NOMO-1 treated with DMSO at 0.1 percent for 48 hours (cell line): ENCODE data around the gene SHISA3.

Experiments
- DNase-seq: peaks from one replicate; lab custom pipeline; 2025; ENCODE audit not compliant: unreplicated experiment; lab: John Stamatoyannopoulos, UW

SHISA3 gene

GRCh38 chr4:42391355-42391664, 6.0 kb upstream of the SHISA3 start:
- DNase-seq, result no peak

DNA sequence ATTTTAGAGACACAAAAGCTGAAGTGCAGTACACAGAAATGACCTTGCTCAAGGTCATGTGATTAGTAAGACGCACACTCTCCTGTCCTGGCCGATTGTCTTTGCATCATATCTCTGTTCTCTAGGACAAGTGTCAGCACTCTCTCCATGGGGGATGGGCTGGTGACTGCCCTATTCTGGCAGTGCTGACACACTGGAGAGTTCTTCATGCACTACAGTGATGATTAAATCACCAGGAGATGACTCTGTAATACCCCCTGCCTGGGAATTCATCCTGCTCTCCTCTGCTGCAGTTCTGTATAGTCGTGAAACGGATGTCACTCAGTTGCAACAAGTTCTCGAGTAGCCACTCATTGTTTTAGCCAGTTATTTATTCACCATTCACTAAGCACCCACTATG, 5.3 kb upstream of the SHISA3 start:
- no peak for DNase-seq

GRCh38 chr4:42392436-42392835, 4.9 kb upstream of the SHISA3 start:
- DNase-seq, result no peak

DNA sequence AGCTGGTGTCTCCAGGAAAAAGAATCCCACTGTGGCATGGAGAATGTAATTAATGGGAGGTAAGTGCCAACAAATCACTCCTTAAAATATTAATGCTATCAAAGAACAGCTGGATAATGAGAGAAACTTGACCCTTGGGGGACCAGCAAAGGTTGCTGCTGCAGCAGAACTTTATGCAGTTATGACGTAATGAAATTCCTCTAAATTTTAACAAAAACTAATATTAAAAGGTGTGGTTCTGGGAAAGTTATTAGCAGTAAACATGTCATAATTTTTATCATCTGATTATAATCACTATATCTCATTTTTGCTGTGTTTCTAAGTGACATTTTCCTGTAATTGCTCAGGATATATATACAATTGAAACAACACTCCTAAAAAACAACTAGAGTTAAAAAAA, 1.7 kb upstream of the SHISA3 start:
- DNase-seq, result no peak

DNA sequence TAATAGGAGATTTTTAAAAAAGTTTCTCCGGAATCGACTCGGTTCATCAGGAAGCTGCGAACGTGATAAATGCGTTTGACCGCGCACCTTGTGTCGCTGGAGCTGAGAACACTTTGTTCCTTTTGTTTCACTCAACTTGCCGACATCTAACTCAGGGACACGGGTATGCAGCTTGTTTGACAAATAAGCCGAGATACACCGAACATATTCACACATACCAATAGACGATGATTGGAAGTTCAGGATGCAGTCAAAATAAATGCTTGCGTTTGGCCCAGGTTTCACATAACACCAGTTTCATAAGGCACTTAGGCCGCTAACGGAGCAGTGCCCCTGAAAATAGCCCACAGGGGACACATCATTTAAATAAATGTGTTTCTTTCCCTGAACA, 932 bp upstream of the SHISA3 start:
- no peak for DNase-seq

DNA sequence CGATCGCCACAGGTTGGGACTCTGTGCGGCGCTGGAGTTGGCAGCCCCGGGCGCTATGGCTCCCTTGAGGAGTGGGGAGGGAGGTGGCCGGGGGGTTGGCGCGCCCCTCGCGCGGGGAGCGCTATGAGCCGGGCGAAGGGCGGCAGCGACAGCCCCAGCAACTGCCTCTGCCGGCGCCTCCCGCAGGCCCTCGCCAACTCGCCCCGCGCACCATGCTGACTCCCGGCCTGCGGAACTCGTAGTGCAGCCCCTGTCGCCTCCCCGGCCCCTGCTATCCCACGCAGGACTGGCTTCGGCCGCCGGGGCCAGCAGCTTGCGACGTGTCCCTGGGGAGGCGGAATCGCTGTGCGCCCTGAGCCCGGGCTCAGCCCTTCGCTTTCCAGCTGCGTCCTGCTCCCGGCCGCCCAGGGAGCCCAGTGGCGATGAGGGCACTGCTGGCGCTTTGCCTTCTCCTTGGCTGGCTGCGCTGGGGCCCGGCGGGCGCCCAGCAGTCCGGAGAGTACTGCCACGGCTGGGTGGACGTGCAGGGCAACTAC, 415 bp downstream of the SHISA3 start:
- DNase-seq, result no peak

- no peak for DNase-seq
Observed at GRCh38 chr4:42398171-42398870, 1.0 kb downstream of the SHISA3 start.

GRCh38 chr4:42398871-42399331, 1.6 kb downstream of the SHISA3 start:
- no peak for DNase-seq

DNA sequence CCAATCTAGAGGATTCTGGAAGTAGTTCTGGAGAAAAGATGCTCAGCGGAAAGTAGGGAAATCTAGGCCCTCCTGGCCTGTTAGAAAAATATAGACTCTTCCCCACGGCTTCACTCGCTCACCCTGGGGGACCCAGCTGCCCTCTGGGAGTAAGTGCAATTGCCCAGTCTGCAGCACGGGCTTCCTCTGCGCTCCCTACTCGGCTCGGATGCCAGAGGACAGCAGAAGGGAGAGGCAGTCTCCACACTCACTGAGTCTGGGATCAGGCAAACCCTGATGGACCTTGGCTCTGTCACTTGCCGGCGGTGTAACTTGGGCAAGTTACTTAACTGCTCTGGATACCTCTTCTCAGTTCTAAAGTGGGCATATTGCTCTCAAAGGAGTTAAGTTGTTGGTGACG, 2.1 kb downstream of the SHISA3 start:
- no peak for DNase-seq

- DNase-seq, result no peak
Observed at GRCh38 chr4:42401171-42401570, 3.9 kb downstream of the SHISA3 start.

GRCh38 chr4:42404001-42404400, 6.7 kb downstream of the SHISA3 start:
- DNase-seq, result no peak

- DNase-seq, result no peak
Observed at GRCh38 chr4:42410446-42410845, 13.2 kb downstream of the SHISA3 start.

DNA sequence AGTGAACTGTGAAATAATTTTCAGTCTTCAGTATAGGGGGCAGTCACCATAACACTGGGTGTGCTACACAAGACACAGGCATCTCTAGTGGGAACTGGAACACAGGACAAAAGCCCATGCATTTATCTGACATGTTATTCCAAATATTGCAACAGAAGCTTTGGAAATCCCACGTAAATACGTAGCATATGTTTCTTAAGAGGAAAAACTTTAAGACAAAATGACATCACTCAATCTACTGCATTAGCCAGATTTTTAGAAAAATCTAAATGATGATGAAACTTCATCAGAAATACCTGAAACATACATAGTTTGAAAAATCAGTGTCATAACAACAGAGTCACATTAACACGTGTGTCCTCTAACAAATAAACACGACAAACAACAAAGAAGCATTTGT, 14.5 kb downstream of the SHISA3 start:
- no peak for DNase-seq

DNA sequence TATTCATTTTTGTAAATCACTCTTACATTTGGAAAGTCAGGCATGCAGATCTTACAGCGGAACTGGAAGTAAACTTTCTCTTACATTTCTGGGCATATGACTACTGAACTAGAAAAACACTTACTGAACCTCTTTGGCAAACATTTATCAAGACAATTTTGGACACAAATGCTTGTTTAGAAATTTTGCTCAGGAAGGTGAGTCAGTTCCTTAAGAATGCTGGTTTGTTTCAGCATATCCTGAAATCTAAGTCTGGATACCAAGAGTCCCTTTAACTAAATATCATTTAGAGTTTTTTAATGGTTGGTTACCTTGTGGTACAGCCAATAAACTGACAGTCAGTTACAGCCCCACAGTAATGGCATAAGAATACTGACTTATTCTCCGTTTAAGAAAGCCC, 15.0 kb downstream of the SHISA3 start:
- DNase-seq, result no peak

GRCh38 chr4:42415281-42415680, 18.0 kb downstream of the SHISA3 start:
- DNase-seq, result no peak

- no peak for DNase-seq
Observed at GRCh38 chr4:42416017-42416416, 18.7 kb downstream of the SHISA3 start.

DNA sequence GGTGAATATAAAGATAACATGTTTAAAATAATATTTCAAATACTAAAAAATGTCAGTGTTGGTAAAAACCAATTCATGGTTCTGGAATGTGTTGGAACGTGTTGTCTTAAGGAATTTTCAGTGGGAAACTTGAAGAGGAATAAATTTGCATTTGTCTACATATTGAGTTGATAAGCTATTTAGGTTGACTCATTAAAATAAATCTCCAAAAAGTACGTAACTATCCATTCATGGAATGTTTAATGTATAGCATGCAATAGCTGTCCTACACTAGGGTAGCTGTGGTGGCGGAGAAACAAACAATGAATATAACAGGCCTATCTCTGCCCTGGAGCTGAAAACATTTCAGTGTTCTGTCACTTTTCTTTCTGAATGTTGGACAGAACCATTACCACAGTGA, 20.3 kb downstream of the SHISA3 start:
- no peak for DNase-seq

DNA sequence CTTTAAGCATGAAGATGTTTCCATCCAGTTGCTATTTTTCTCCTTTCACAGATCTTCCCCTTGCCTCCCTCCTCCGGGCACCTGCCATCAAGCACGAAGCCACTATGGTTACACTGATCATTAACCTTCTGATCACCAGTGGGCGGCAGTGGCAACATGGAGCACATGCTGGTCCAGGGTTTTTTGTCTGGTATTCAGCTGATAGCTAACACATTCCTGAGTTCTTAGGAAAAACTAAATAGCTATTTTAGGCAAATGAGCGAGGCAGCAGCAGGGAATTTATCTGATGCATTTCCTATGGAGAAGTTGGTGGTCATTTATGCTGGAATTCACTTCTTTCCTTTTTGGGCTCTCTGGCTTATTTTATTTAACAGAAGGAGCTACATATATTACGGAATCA, 22.9 kb downstream of the SHISA3 start:
- no peak for DNase-seq

- no peak for DNase-seq
Observed at GRCh38 chr4:42425146-42426065, 28.1 kb downstream of the SHISA3 start.

- no peak for DNase-seq
Observed at GRCh38 chr4:42428036-42428435, 30.7 kb downstream of the SHISA3 start.

GRCh38 chr4:42436928-42437565, 39.8 kb downstream of the SHISA3 start:
- no peak for DNase-seq

GRCh38 chr4:42440083-42440482, 42.8 kb downstream of the SHISA3 start:
- no peak for DNase-seq
